ENCODE results near the gene AWAT1.

AWAT1 gene

GRCh38 chrX:70255452-70255851, 21.0 kb downstream of the AWAT1 start:
- no peaks in the 10 kb centered on the region for H3K36me3 Mint-ChIP-seq (ENCODE audit: low read depth)
- no peak for TF ChIP-seq CTCF (IDR thresholded peaks at IDR 0.05; ENCODE audit: unreplicated experiment in 3 of 3)
- no peaks in the 10 kb centered on the region for H3K4me1 Mint-ChIP-seq

GRCh38 chrX:70257423-70258288, 23.2 kb downstream of the AWAT1 start:
- TF ChIP-seq CTCF (IDR thresholded peaks at IDR 0.05; ENCODE audit: unreplicated experiment in 3 of 3): no peak
- Mint-ChIP-seq H3K27ac (no peak overlapping the region), H3K36me3 (ENCODE audit: low read depth) (no peaks in the 10 kb centered on the region), H3K27me3 (ENCODE audit: low read depth) (no peaks in the 10 kb centered on the region), H3K4me1 (no peaks in the 10 kb centered on the region), H3K4me3 (no peak overlapping the region), H3K9me3 (peaks cover 6% of the 10 kb centered on the region)

More at GRCh38 chrX:70255452-70255851, 21.0 kb downstream of the AWAT1 start:
- H3K9me3 Mint-ChIP-seq: peaks cover 2% of the 10 kb centered on the region
- H3K27ac Mint-ChIP-seq: no peak overlapping the region
- no peak overlapping the region for H3K4me3 Mint-ChIP-seq
- no peaks in the 10 kb centered on the region for H3K27me3 Mint-ChIP-seq (ENCODE audit: low read depth)

DNA sequence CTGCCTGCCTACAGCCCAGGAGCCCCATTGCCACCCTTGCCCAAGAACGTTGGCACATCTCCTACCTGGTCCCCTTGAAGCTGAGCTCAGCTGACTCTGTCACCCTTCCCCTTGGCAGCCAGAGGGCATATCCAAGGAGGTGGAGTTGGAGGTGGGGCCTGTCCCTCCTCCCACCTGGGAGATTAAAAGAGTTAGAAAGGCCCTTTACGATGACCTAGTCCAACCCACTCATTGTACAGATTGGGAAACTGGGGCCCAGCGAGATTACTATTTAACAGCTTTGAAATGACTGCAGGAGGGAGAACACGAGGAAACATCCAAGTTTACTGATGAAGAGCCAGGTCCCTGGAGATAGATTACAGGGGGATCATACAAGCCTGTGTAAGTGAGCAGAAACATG, 25.6 kb downstream of the AWAT1 start, which contains the start of gene P2RY4:
TSS of gene P2RY4 (minus strand) at position 101 of the 400 bp plus-strand sequence. CDS start 580 bp downstream, outside the sequence.
- no peaks in the 10 kb centered on the region for H3K36me3 Mint-ChIP-seq (ENCODE audit: low read depth)
- no peak within 1 kb of the TSS for H3K27ac Mint-ChIP-seq
- H3K9me3 Mint-ChIP-seq: peaks cover 6% of the 10 kb centered on the region
- H3K27me3 Mint-ChIP-seq (ENCODE audit: low read depth): no peaks in the 10 kb centered on the region
- H3K4me1 Mint-ChIP-seq: no peaks in the 10 kb centered on the region
- TF ChIP-seq CTCF (IDR thresholded peaks at IDR 0.05; ENCODE audit: unreplicated experiment in 3 of 3): no peak
- no peak within 1 kb of the TSS for H3K4me3 Mint-ChIP-seq

GRCh38 chrX:70262952-70263567, 28.6 kb downstream of the AWAT1 start:
- H3K9me3 Mint-ChIP-seq: peaks cover 9% of the 10 kb centered on the region
- no peaks in the 10 kb centered on the region for H3K36me3 Mint-ChIP-seq (ENCODE audit: low read depth)
- H3K27me3 Mint-ChIP-seq (ENCODE audit: low read depth): no peaks in the 10 kb centered on the region
- H3K4me1 Mint-ChIP-seq: no peaks in the 10 kb centered on the region
- H3K27ac Mint-ChIP-seq: no peak overlapping the region
- TF ChIP-seq CTCF (IDR thresholded peaks at IDR 0.05; ENCODE audit: unreplicated experiment in 3 of 3): peak; percentile 31 to 44 (median 42)
- H3K4me3 Mint-ChIP-seq: no peak overlapping the region

DNA sequence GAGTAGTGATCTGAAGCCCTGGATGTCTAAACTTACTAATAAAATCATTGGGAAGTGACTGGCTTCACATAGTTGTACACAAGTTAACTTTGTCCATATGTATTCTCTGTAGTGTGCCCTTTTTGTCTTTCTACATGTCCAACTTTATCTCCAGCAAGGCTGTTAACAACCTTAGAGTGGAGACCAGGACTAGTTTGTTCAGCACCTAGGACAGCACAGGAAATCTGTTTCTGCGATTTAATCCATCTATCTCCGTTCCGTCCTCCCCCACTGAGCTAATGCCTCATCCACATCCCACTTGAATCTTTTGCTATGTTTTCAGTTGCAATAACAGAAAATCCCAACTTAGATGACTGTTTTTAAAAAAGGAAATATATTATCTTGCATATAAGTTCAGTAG, 30.3 kb downstream of the AWAT1 start:
- Mint-ChIP-seq H3K27me3 (ENCODE audit: low read depth) (no peaks in the 10 kb centered on the region), H3K36me3 (ENCODE audit: low read depth) (no peaks in the 10 kb centered on the region), H3K4me1 (no peaks in the 10 kb centered on the region), H3K4me3 (no peak overlapping the region), H3K27ac (no peak overlapping the region), H3K9me3 (peaks cover 7% of the 10 kb centered on the region)
- TF ChIP-seq CTCF (IDR thresholded peaks at IDR 0.05; ENCODE audit: unreplicated experiment in 3 of 3): no peak

All from nephron (organoid).